Tibial artery (tissue), 4 donors: ENCODE results near the gene AGXT2.

Experiments
- DNase-seq, 2 donors: peaks; one replicate each; pipeline ENCODE4 v3.0.0-alpha.2; 2019
- H3K27ac ChIP-seq, 2 donors: fragments of 200-600 bp; sonication (generic) in 1 of 2; 1 replicate in 1 of 2; 2 replicates in 1 of 2; pipeline ENCODE4 v1.5.1; 2018 to 2019; ENCODE audit warnings: mild to moderate bottlenecking in 1 of 2
- H3K27me3 ChIP-seq, 2 donors: fragments of 200-600 bp; sonication (generic) in 1 of 2; one replicate each; pipeline versions ENCODE4 v1.5.1 to v1.6.0; 2016 to 2019
- H3K36me3 ChIP-seq, 3 donors: fragments of 200-600 bp; sonication (generic) in 2 of 3; one replicate each; pipeline ENCODE4 v1.5.1; 2016 to 2019; ENCODE audit warnings: mild to moderate bottlenecking in 2 of 3
- H3K4me1 ChIP-seq, 4 donors: fragments of 200-600 bp; sonication (generic) in 2 of 4; 1 replicate in 3 of 4; 2 replicates in 1 of 4; pipeline ENCODE4 v1.5.1; 2016 to 2019
- H3K4me3 ChIP-seq, 2 donors: fragments of 200-600 bp; sonication (generic) in 1 of 2; 1 replicate in 1 of 2; 2 replicates in 1 of 2; pipeline ENCODE4 v1.5.1; 2018 to 2019; ENCODE audit warnings: mild to moderate bottlenecking in 2 of 2
- H3K9me3 ChIP-seq, 3 donors: fragments of 200-600 bp; sonication (generic) in 1 of 3; one replicate each; pipeline ENCODE4 v1.5.1; 2016 to 2019
- intact Hi-C: fragments of 100-400 bp; cut with DNase I; formaldehyde crosslinking; loops from one replicate; pipeline ENCODE4 v1.15.0; 2023; ENCODE audit warnings: low total_unique reads
- TF ChIP-seq, protein P1 (sequence below), 2 experiments: fragments of 200-600 bp in 1 of 2; fragments of 450-650 bp in 1 of 2; IDR thresholded peaks; one replicate each; pipeline ENCODE4 v1.5.1; 2017 to 2019; ENCODE audit warnings: antibody characterized with exemption in 2 of 2, mild to moderate bottlenecking in 1 of 2, moderate library complexity in 1 of 2

Gene AGXT2

GRCh38 chr5:35032356-35032755 lies 15.4 kb downstream of the AGXT2 start:
- Histone ChIP-seq H3K27ac (no peak overlapping the region), H3K4me1 (no peaks in the 10 kb centered on the region), H3K36me3 (no peaks in the 10 kb centered on the region), H3K4me3 (no peak overlapping the region), H3K9me3 (no peaks in the 10 kb centered on the region), H3K27me3 (peaks cover 0 to 4% of the 10 kb centered on the region in 2 donors)
- intact Hi-C loops = no loop called here
- no peak for DNase-seq
- TF ChIP-seq, protein P1, sequence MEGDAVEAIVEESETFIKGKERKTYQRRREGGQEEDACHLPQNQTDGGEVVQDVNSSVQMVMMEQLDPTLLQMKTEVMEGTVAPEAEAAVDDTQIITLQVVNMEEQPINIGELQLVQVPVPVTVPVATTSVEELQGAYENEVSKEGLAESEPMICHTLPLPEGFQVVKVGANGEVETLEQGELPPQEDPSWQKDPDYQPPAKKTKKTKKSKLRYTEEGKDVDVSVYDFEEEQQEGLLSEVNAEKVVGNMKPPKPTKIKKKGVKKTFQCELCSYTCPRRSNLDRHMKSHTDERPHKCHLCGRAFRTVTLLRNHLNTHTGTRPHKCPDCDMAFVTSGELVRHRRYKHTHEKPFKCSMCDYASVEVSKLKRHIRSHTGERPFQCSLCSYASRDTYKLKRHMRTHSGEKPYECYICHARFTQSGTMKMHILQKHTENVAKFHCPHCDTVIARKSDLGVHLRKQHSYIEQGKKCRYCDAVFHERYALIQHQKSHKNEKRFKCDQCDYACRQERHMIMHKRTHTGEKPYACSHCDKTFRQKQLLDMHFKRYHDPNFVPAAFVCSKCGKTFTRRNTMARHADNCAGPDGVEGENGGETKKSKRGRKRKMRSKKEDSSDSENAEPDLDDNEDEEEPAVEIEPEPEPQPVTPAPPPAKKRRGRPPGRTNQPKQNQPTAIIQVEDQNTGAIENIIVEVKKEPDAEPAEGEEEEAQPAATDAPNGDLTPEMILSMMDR (IDR thresholded peaks at IDR 0.05) = no peak

GRCh38 chr5:35031276-35031675 lies 16.5 kb downstream of the AGXT2 start:
- H3K4me1 ChIP-seq = no peaks in the 10 kb centered on the region
- H3K9me3 ChIP-seq = no peaks in the 10 kb centered on the region
- H3K36me3 ChIP-seq = no peaks in the 10 kb centered on the region
- peaks cover 0 to 4% of the 10 kb centered on the region in 2 donors for H3K27me3 ChIP-seq
- DNase-seq = no peak
- intact Hi-C loops = no loop called here
- H3K27ac ChIP-seq = no peak overlapping the region
- H3K4me3 ChIP-seq = no peak overlapping the region
- TF ChIP-seq, protein P1 (IDR thresholded peaks at IDR 0.05) = no peak

DNA sequence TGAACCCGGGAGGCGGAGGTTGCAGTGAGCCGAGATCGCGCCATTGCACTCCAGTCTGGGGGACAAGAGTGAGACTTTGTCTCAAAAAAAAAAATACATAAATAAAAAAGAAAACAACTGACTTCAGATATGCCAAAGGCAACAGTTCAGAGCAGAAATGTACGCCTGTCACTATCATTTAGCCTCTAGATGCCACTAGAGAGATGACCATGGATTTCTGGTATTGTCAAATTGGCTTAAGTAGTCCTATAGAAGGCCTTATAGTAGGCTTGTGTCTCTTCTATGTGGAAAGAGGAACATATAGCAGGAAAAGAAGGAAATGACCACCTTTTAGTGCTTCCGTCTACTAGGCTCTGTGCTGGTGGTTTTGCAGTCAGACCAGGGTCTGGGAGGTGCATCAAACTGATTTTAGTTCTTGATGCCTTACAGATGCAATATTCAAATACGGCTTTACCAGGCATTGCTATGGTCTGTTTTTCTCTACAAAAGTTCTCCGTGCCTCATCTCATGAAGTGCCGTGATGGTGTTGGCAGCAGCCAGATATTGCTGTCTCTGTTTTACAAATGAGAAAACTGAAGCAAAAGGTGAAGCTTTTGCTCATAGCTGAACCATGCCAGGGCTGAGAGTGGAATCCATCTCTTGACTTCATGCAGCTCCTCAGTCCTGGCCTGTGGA lies 17.2 kb downstream of the AGXT2 start:
- Histone ChIP-seq H3K27me3 (peaks cover 0 to 4% of the 10 kb centered on the region in 2 donors), H3K27ac (no peak overlapping the region), H3K4me3 (no peak overlapping the region), H3K36me3 (no peaks in the 10 kb centered on the region), H3K4me1 (no peaks in the 10 kb centered on the region), H3K9me3 (no peaks in the 10 kb centered on the region)
- intact Hi-C loops = no loop called here
- TF ChIP-seq, protein P1 (IDR thresholded peaks at IDR 0.05) = no peak
- no peak for DNase-seq

DNA sequence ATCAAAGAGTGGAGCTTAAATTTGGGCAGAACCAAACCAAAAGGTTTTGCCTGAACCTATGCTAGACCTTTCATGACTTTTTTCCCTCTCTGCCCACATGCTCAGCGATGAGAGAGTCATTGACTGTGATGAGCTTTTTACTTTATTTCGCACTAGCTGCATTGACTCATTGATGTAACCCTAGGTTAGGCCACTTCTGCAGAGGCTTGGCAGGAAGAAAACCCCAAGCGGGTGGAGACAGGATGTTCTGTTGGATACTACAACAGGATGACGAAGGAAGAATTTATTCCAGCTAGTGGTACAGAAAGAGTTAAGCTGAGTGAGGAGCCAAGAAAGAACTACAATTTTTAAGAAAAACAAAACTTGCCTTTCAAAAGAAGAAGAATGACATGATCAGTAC lies 18.4 kb downstream of the AGXT2 start:
- intact Hi-C loops = no loop called here
- TF ChIP-seq, protein P1 (IDR thresholded peaks at IDR 0.05) = no peak
- no peaks in the 10 kb centered on the region for H3K4me1 ChIP-seq
- DNase-seq = no peak
- H3K27me3 ChIP-seq = peaks cover 0 to 4% of the 10 kb centered on the region in 2 donors
- no peaks in the 10 kb centered on the region for H3K9me3 ChIP-seq
- H3K4me3 ChIP-seq = no peak overlapping the region
- H3K36me3 ChIP-seq = no peaks in the 10 kb centered on the region
- H3K27ac ChIP-seq = no peak overlapping the region

GRCh38 chr5:35026941-35027340 lies 20.8 kb downstream of the AGXT2 start:
- TF ChIP-seq, protein P1 (IDR thresholded peaks at IDR 0.05) = no peak
- H3K4me1 ChIP-seq = no peaks in the 10 kb centered on the region
- no peak overlapping the region for H3K27ac ChIP-seq
- intact Hi-C loops = no loop called here
- H3K27me3 ChIP-seq = no peaks in the 10 kb centered on the region
- H3K36me3 ChIP-seq = no peaks in the 10 kb centered on the region
- no peak for DNase-seq
- H3K4me3 ChIP-seq = no peak overlapping the region
- H3K9me3 ChIP-seq = no peaks in the 10 kb centered on the region
